NCI-H2107 treated with DMSO at 0.1 percent for 48 hours (cell line): Measurements from ENCODE around the gene DHDDS.
"Not testable (repeated sequence)": the region's sequence is repeated elsewhere in the genome, so short reads cannot be mapped to it uniquely, and the experiment has no call there.

Source experiments
- DNase-seq: peaks from one replicate; lab custom pipeline; 2025; ENCODE audit not compliant: unreplicated experiment; lab: John Stamatoyannopoulos, UW

Gene DHDDS

GRCh38 chr1:26431979-26432695, at the start of gene DHDDS:
DHDDS (plus strand) TSS chr1:26432321; CDS start chr1:26432946, 625 bp downstream.
- peak; percentile 94 for DNase-seq

- no peak for DNase-seq
Measured at GRCh38 chr1:26384076-26384475, 48.0 kb upstream of the DHDDS start.

GRCh38 chr1:26385063-26385462, 47.1 kb upstream of the DHDDS start:
- not testable (repeated sequence) for DNase-seq

- no peak for DNase-seq
Measured at GRCh38 chr1:26387447-26387846, 44.7 kb upstream of the DHDDS start.

- DNase-seq = no peak
Measured at GRCh38 chr1:26388791-26389445, 43.2 kb upstream of the DHDDS start.

- no peak for DNase-seq
Measured at GRCh38 chr1:26389604-26390247, 42.4 kb upstream of the DHDDS start.

- no peak for DNase-seq
Measured at GRCh38 chr1:26391450-26391849, 40.7 kb upstream of the DHDDS start.

GRCh38 chr1:26395754-26396153, 36.4 kb upstream of the DHDDS start:
- no peak for DNase-seq

GRCh38 chr1:26399034-26399433, 33.1 kb upstream of the DHDDS start:
- DNase-seq = no peak

- DNase-seq = no peak
Measured at GRCh38 chr1:26401891-26402290, 30.2 kb upstream of the DHDDS start.

- DNase-seq = no peak
Measured at GRCh38 chr1:26403656-26404055, 28.5 kb upstream of the DHDDS start.

GRCh38 chr1:26404641-26405040, 27.5 kb upstream of the DHDDS start:
- DNase-seq = no peak

GRCh38 chr1:26405281-26405915, 26.7 kb upstream of the DHDDS start:
- no peak for DNase-seq

- no peak for DNase-seq
Measured at GRCh38 chr1:26408604-26409003, 23.5 kb upstream of the DHDDS start.

GRCh38 chr1:26409191-26409807, 22.8 kb upstream of the DHDDS start:
- no peak for DNase-seq

GRCh38 chr1:26410706-26411623, 21.2 kb upstream of the DHDDS start, which contains the start of gene LIN28A:
LIN28A (plus strand) TSS chr1:26410817; CDS start chr1:26410892, 75 bp downstream.
- DNase-seq = no peak

- no peak for DNase-seq
Measured at GRCh38 chr1:26411624-26412074, 20.5 kb upstream of the DHDDS start.

GRCh38 chr1:26412180-26412840, 19.8 kb upstream of the DHDDS start:
- no peak for DNase-seq

- no peak for DNase-seq
Measured at GRCh38 chr1:26413031-26413430, 19.1 kb upstream of the DHDDS start.
